ENCODE measurements around the gene RASEF.

RASEF gene

DNA sequence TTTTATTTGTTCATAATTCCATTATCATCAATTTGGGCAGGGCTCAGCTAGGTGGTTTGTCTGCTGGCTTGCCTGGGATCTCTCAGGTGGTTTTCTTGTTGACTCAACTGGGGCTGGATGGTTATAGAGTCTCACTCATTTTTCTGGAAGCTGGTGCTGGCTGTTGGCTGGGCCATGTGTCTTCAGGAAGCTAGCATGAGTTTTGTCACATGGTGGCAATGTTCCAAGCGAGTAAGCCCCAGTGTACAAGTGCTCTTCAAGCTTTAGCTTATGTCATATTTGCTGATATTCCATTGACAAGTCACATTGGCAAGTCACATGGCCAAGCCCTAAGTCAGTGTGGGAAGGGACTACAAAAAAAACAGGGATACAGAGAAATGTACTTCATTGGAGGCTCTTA lies 2.3 kb upstream of the RASEF start:
- H3K79me2 ChIP-seq (ENCODE audit: insufficient read depth, low read length): no peaks in the 10 kb centered on the region
- TF ChIP-seq, protein P1, sequence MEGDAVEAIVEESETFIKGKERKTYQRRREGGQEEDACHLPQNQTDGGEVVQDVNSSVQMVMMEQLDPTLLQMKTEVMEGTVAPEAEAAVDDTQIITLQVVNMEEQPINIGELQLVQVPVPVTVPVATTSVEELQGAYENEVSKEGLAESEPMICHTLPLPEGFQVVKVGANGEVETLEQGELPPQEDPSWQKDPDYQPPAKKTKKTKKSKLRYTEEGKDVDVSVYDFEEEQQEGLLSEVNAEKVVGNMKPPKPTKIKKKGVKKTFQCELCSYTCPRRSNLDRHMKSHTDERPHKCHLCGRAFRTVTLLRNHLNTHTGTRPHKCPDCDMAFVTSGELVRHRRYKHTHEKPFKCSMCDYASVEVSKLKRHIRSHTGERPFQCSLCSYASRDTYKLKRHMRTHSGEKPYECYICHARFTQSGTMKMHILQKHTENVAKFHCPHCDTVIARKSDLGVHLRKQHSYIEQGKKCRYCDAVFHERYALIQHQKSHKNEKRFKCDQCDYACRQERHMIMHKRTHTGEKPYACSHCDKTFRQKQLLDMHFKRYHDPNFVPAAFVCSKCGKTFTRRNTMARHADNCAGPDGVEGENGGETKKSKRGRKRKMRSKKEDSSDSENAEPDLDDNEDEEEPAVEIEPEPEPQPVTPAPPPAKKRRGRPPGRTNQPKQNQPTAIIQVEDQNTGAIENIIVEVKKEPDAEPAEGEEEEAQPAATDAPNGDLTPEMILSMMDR (conservative IDR thresholded peaks at IDR 0.05; ENCODE audit: low read length): no peak
- no peak for TF ChIP-seq EZH2phosphoT487 (IDR thresholded peaks at IDR 0.05; ENCODE audit: borderline replicate concordance)
- no peaks in the 10 kb centered on the region for H3F3A ChIP-seq (ENCODE audit: low read depth)
- no peaks in the 10 kb centered on the region for H3K9me3 ChIP-seq (ENCODE audit: insufficient read depth, low read depth, low read length)
- H3K9ac ChIP-seq (ENCODE audit: low read depth, low read length, poor library complexity, severe bottlenecking): no peak overlapping the region
- no peak overlapping the region for H3K4me2 ChIP-seq (ENCODE audit: low read depth, low read length, poor library complexity, severe bottlenecking)
- H3K4me1 ChIP-seq (ENCODE audit: insufficient read depth, low read length, poor library complexity, severe bottlenecking): no peaks in the 10 kb centered on the region
- H3K27me3 ChIP-seq (ENCODE audit: insufficient read depth, low read length, poor library complexity, severe bottlenecking): no peaks in the 10 kb centered on the region
- no peaks in the 10 kb centered on the region for H3K36me3 ChIP-seq (ENCODE audit: insufficient read depth, low read length)
- H4K20me1 ChIP-seq (ENCODE audit: insufficient read depth, low read length, poor library complexity, severe bottlenecking): no peaks in the 10 kb centered on the region
- no peaks in the 10 kb centered on the region for H3K9me2 ChIP-seq (replicated peaks; ENCODE audit: low read depth, low read length)
- no peak overlapping the region for H3K4me3 ChIP-seq (ENCODE audit: low read length, poor library complexity, severe bottlenecking)
- no peak overlapping the region for H2AFZ ChIP-seq (ENCODE audit: low read length)

DNA sequence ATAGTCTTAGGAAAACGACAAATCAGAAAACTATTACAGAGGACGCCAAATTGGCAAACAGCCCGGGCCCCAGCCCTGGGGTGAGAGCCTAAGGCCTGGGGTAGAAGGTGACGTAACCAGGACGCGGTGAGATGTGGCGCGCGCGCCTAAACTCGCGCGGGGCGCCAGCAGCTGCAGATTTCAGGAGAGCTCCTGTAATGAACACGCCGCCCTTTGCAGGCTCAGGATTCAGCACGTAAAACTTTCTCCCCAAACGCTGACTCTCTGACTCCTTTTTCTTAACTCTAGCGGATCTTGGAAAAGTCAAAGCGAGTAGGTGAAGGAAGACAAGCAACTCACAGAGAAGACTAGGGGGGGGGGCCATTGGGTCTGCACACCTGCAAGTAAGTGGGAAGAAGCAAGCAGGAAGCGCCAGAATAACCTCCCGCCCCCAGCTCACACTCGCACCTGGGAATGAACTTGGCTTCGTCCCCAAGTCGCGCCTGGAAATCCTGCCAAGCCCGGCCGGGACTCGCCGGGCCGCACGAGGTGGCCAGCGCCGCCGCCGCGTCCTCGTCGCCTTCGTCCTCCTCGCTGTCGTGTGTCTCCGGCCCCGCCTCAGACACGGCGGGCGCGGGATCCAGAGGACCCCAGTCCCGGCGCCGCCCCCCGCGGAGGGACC lies 822 bp downstream of the RASEF start:
- Histone ChIP-seq H4K20me1 (ENCODE audit: insufficient read depth, low read length, poor library complexity, severe bottlenecking) (no peaks in the 10 kb centered on the region), H3K9ac (ENCODE audit: low read depth, low read length, poor library complexity, severe bottlenecking) (no peak overlapping the region), H2AFZ (ENCODE audit: low read length) (no peak overlapping the region), H3K9me3 (ENCODE audit: insufficient read depth, low read depth, low read length) (no peaks in the 10 kb centered on the region), H3K4me2 (ENCODE audit: low read depth, low read length, poor library complexity, severe bottlenecking) (no peak overlapping the region), H3F3A (ENCODE audit: low read depth) (no peaks in the 10 kb centered on the region), H3K36me3 (ENCODE audit: insufficient read depth, low read length) (no peaks in the 10 kb centered on the region), H3K9me2 (replicated peaks; ENCODE audit: low read depth, low read length) (no peaks in the 10 kb centered on the region), H3K4me3 (ENCODE audit: low read length, poor library complexity, severe bottlenecking) (no peak overlapping the region), H3K79me2 (ENCODE audit: insufficient read depth, low read length) (no peaks in the 10 kb centered on the region), H3K27me3 (ENCODE audit: insufficient read depth, low read length, poor library complexity, severe bottlenecking) (no peaks in the 10 kb centered on the region), H3K4me1 (ENCODE audit: insufficient read depth, low read length, poor library complexity, severe bottlenecking) (no peaks in the 10 kb centered on the region)
- TF ChIP-seq, protein P1 (conservative IDR thresholded peaks at IDR 0.05; ENCODE audit: low read length): no peak
- no peak for TF ChIP-seq EZH2phosphoT487 (IDR thresholded peaks at IDR 0.05; ENCODE audit: borderline replicate concordance)

DNA sequence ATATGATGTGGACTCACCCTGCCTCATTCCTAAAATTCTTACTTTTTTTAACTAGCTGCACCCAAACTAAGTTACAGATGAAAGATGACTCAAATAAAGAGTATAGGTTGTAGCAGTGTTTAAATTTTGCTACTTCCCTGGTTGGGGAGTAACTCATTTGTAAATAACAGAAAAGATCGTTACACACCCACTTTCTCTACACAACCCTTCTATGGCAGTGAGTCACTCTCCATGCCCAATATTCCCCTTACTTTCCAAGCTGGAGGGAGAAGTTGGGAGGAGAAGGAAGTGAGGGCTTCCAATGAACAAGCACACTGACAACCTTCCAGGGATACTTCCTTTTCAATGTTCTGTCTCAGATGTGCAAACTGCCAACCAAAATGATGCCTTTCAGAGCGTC lies 1.9 kb downstream of the RASEF start:
- H3K4me3 ChIP-seq (ENCODE audit: low read length, poor library complexity, severe bottlenecking): no peak overlapping the region
- H3K79me2 ChIP-seq (ENCODE audit: insufficient read depth, low read length): no peaks in the 10 kb centered on the region
- TF ChIP-seq, protein P1 (conservative IDR thresholded peaks at IDR 0.05; ENCODE audit: low read length): no peak
- TF ChIP-seq EZH2phosphoT487 (IDR thresholded peaks at IDR 0.05; ENCODE audit: borderline replicate concordance): no peak
- no peaks in the 10 kb centered on the region for H3K4me1 ChIP-seq (ENCODE audit: insufficient read depth, low read length, poor library complexity, severe bottlenecking)
- no peak overlapping the region for H2AFZ ChIP-seq (ENCODE audit: low read length)
- no peak overlapping the region for H3K4me2 ChIP-seq (ENCODE audit: low read depth, low read length, poor library complexity, severe bottlenecking)
- H3F3A ChIP-seq (ENCODE audit: low read depth): no peaks in the 10 kb centered on the region
- H4K20me1 ChIP-seq (ENCODE audit: insufficient read depth, low read length, poor library complexity, severe bottlenecking): no peaks in the 10 kb centered on the region
- no peaks in the 10 kb centered on the region for H3K36me3 ChIP-seq (ENCODE audit: insufficient read depth, low read length)
- H3K9me3 ChIP-seq (ENCODE audit: insufficient read depth, low read depth, low read length): no peaks in the 10 kb centered on the region
- H3K9ac ChIP-seq (ENCODE audit: low read depth, low read length, poor library complexity, severe bottlenecking): no peak overlapping the region
- H3K27me3 ChIP-seq (ENCODE audit: insufficient read depth, low read length, poor library complexity, severe bottlenecking): no peaks in the 10 kb centered on the region
- H3K9me2 ChIP-seq (replicated peaks; ENCODE audit: low read depth, low read length): no peaks in the 10 kb centered on the region

Measured in Loucy (cell line).